K562 (cell line): ENCODE data around the gene ZNF581. TPM values are rescaled to one million over a fixed set of nuclear protein-coding genes. Genes with fewer than 3 reads are reported as not detected.

Experiments
- polyA plus RNA-seq, 8 experiments: library from polyadenylated mRNA; depleted of rRNA in 4 of 8; stranded (reverse) in 5 of 8; unstranded in 3 of 8; fragments of >200 nt; fragmentation: Nextera tagmentation in 2 of 8; fragmentation: Illumina TruSeq in 1 of 8; extraction: Ambion mirVana in 2 of 8; extraction: Trizol in 1 of 8; gene quantifications; 2 replicates each; pipeline versions ENCODE4 v1.2.1 to v1.2.3, GENCODE V29; 2011 to 2014; ENCODE audit warnings: inconsistent platforms in 1 of 8, missing spikeins in 1 of 8
- total RNA-seq, 7 experiments: library from RNA; depleted of rRNA in 6 of 7; stranded (reverse); fragments of >200 nt in 6 of 7; fragmentation: Illumina TruSeq in 2 of 7; extraction: Trizol in 2 of 7; gene quantifications; 2 replicates each; pipeline versions ENCODE4 v1.2.1 to v1.2.3, GENCODE V29; 2011 to 2021; ENCODE audit warnings: low replicate concordance in 1 of 7

Gene ZNF581
- total and polyA plus RNA-seq, 9 of the 15 experiments (the other 6 are each of a cell fraction or from before 2014, with no cell fraction given), result 2.4 to 39.4 (median 15.4) TPM

Other genes with a start within 250 kb of the ZNF581 start
Only the 7 nearest of the 23 such genes appear.
- gene ZNF524, start 43.4 kb upstream of the ZNF581 start, total RNA-seq (2014; rRNA removed), result 14.7 and 23.6 TPM in 2 replicates
- gene ZNF524, start 43.4 kb upstream of the ZNF581 start, total RNA-seq (2014; rRNA removed; fragmentation: Illumina TruSeq; extraction: Trizol), result 0.55 and 1.2 TPM in 2 replicates
- gene ZNF524, start 43.4 kb upstream of the ZNF581 start, total RNA-seq (2015; rRNA removed; fragmentation: Illumina TruSeq; extraction: Trizol), result 5.6 and 6.4 TPM in 2 replicates
- 15.6 and 16.7 TPM in 2 replicates for gene ZNF524, start 43.4 kb upstream of the ZNF581 start, total RNA-seq (2021)
- gene ZNF524, start 43.4 kb upstream of the ZNF581 start, polyA plus RNA-seq (2011; rRNA removed), result 2.9 and 3.7 TPM in 2 replicates
- 1.4 and 5.4 TPM in 2 replicates for gene ZNF524, start 43.4 kb upstream of the ZNF581 start, polyA plus RNA-seq (2014; fragmentation: Illumina TruSeq; extraction: Trizol)
- gene ZNF524, start 43.4 kb upstream of the ZNF581 start, polyA plus RNA-seq (2014; fragmentation: Nextera tagmentation; extraction: Ambion mirVana), result under 1 TPM; 0.08 to 0.10 TPM
- gene ZNF524, start 43.4 kb upstream of the ZNF581 start, polyA plus RNA-seq (2014; rRNA removed), result 13.1 and 14.4 TPM in 2 replicates
- 1.6 and 2.3 TPM in 2 replicates for gene ZNF865, start 38.0 kb upstream of the ZNF581 start, total RNA-seq (2014; rRNA removed)
- gene ZNF865, start 38.0 kb upstream of the ZNF581 start, total RNA-seq (2014; rRNA removed; fragmentation: Illumina TruSeq; extraction: Trizol), result 0.29 and 0.40 TPM in 2 replicates
- 1.4 and 1.5 TPM in 2 replicates for gene ZNF865, start 38.0 kb upstream of the ZNF581 start, total RNA-seq (2015; rRNA removed; fragmentation: Illumina TruSeq; extraction: Trizol)
- gene ZNF865, start 38.0 kb upstream of the ZNF581 start, total RNA-seq (2021), result 18.6 and 18.8 TPM in 2 replicates
- 1.2 and 1.5 TPM in 2 replicates for gene ZNF865, start 38.0 kb upstream of the ZNF581 start, polyA plus RNA-seq (2011; rRNA removed)
- gene ZNF865, start 38.0 kb upstream of the ZNF581 start, polyA plus RNA-seq (2014; fragmentation: Illumina TruSeq; extraction: Trizol), result 1.8 and 2.3 TPM in 2 replicates
- gene ZNF865, start 38.0 kb upstream of the ZNF581 start, polyA plus RNA-seq (2014; fragmentation: Nextera tagmentation; extraction: Ambion mirVana), result not detected
- gene ZNF865, start 38.0 kb upstream of the ZNF581 start, polyA plus RNA-seq (2014; rRNA removed), result 6.7 and 6.9 TPM in 2 replicates
- 2.0 and 3.8 TPM in 2 replicates for gene ZNF784, start 19.1 kb upstream of the ZNF581 start, total RNA-seq (2014; rRNA removed)
- gene ZNF784, start 19.1 kb upstream of the ZNF581 start, total RNA-seq (2014; rRNA removed; fragmentation: Illumina TruSeq; extraction: Trizol), result 1.6 TPM in 2 replicates
- 2.7 and 3.2 TPM in 2 replicates for gene ZNF784, start 19.1 kb upstream of the ZNF581 start, total RNA-seq (2015; rRNA removed; fragmentation: Illumina TruSeq; extraction: Trizol)
- gene ZNF784, start 19.1 kb upstream of the ZNF581 start, total RNA-seq (2021), result 4.6 and 6.1 TPM in 2 replicates
- gene ZNF784, start 19.1 kb upstream of the ZNF581 start, polyA plus RNA-seq (2011; rRNA removed), result 2.1 and 3.5 TPM in 2 replicates
- 4.1 and 5.1 TPM in 2 replicates for gene ZNF784, start 19.1 kb upstream of the ZNF581 start, polyA plus RNA-seq (2014; fragmentation: Illumina TruSeq; extraction: Trizol)
- under 1 TPM; 0.14 to 0.17 TPM for gene ZNF784, start 19.1 kb upstream of the ZNF581 start, polyA plus RNA-seq (2014; fragmentation: Nextera tagmentation; extraction: Ambion mirVana)
- gene ZNF784, start 19.1 kb upstream of the ZNF581 start, polyA plus RNA-seq (2014; rRNA removed), result 4.1 and 4.4 TPM in 2 replicates
- gene ZNF580, start 2.6 kb upstream of the ZNF581 start, total RNA-seq (2014; rRNA removed), result 13.9 and 24.4 TPM in 2 replicates
- 5.2 and 5.7 TPM in 2 replicates for gene ZNF580, start 2.6 kb upstream of the ZNF581 start, total RNA-seq (2014; rRNA removed; fragmentation: Illumina TruSeq; extraction: Trizol)
- 6.0 and 6.8 TPM in 2 replicates for gene ZNF580, start 2.6 kb upstream of the ZNF581 start, total RNA-seq (2015; rRNA removed; fragmentation: Illumina TruSeq; extraction: Trizol)
- 38.0 and 47.4 TPM in 2 replicates for gene ZNF580, start 2.6 kb upstream of the ZNF581 start, total RNA-seq (2021)
- gene ZNF580, start 2.6 kb upstream of the ZNF581 start, polyA plus RNA-seq (2011; rRNA removed), result 5.0 and 7.7 TPM in 2 replicates
- gene ZNF580, start 2.6 kb upstream of the ZNF581 start, polyA plus RNA-seq (2014; fragmentation: Illumina TruSeq; extraction: Trizol), result 12.7 and 15.5 TPM in 2 replicates
- 1 to 10 TPM; 2.3 to 3.9 TPM for gene ZNF580, start 2.6 kb upstream of the ZNF581 start, polyA plus RNA-seq (2014; fragmentation: Nextera tagmentation; extraction: Ambion mirVana)
- 25.2 and 30.8 TPM in 2 replicates for gene ZNF580, start 2.6 kb upstream of the ZNF581 start, polyA plus RNA-seq (2014; rRNA removed)
- 17.8 and 21.9 TPM in 2 replicates for gene CCDC106, start 4.6 kb downstream of the ZNF581 start, total RNA-seq (2014; rRNA removed)
- gene CCDC106, start 4.6 kb downstream of the ZNF581 start, total RNA-seq (2014; rRNA removed; fragmentation: Illumina TruSeq; extraction: Trizol), result 4.2 and 7.0 TPM in 2 replicates
- gene CCDC106, start 4.6 kb downstream of the ZNF581 start, total RNA-seq (2015; rRNA removed; fragmentation: Illumina TruSeq; extraction: Trizol), result 12.2 and 14.3 TPM in 2 replicates
- 27.5 and 28.2 TPM in 2 replicates for gene CCDC106, start 4.6 kb downstream of the ZNF581 start, total RNA-seq (2021)
- gene CCDC106, start 4.6 kb downstream of the ZNF581 start, polyA plus RNA-seq (2011; rRNA removed), result 7.6 and 11.2 TPM in 2 replicates
- 19.1 and 21.9 TPM in 2 replicates for gene CCDC106, start 4.6 kb downstream of the ZNF581 start, polyA plus RNA-seq (2014; fragmentation: Illumina TruSeq; extraction: Trizol)
- gene CCDC106, start 4.6 kb downstream of the ZNF581 start, polyA plus RNA-seq (2014; fragmentation: Nextera tagmentation; extraction: Ambion mirVana), result under 1 TPM in 1 of 2 experiments, not detected in 1; 0.10 TPM
- gene CCDC106, start 4.6 kb downstream of the ZNF581 start, polyA plus RNA-seq (2014; rRNA removed), result 24.1 and 25.9 TPM in 2 replicates
- gene U2AF2, start 11.4 kb downstream of the ZNF581 start, total RNA-seq (2014; rRNA removed), result 279 and 332 TPM in 2 replicates
- 36.8 and 58.9 TPM in 2 replicates for gene U2AF2, start 11.4 kb downstream of the ZNF581 start, total RNA-seq (2014; rRNA removed; fragmentation: Illumina TruSeq; extraction: Trizol)
- gene U2AF2, start 11.4 kb downstream of the ZNF581 start, total RNA-seq (2015; rRNA removed; fragmentation: Illumina TruSeq; extraction: Trizol), result 157 and 162 TPM in 2 replicates
- 304 and 321 TPM in 2 replicates for gene U2AF2, start 11.4 kb downstream of the ZNF581 start, total RNA-seq (2021)
- gene U2AF2, start 11.4 kb downstream of the ZNF581 start, polyA plus RNA-seq (2011; rRNA removed), result 144 and 156 TPM in 2 replicates
- 169 and 224 TPM in 2 replicates for gene U2AF2, start 11.4 kb downstream of the ZNF581 start, polyA plus RNA-seq (2014; fragmentation: Illumina TruSeq; extraction: Trizol)
- gene U2AF2, start 11.4 kb downstream of the ZNF581 start, polyA plus RNA-seq (2014; fragmentation: Nextera tagmentation; extraction: Ambion mirVana), result 1 to 10 TPM; 3.0 to 4.4 TPM
- 277 and 331 TPM in 2 replicates for gene U2AF2, start 11.4 kb downstream of the ZNF581 start, polyA plus RNA-seq (2014; rRNA removed)
- 25.4 and 33.8 TPM in 2 replicates for gene EPN1, start 31.6 kb downstream of the ZNF581 start, total RNA-seq (2014; rRNA removed)
- 5.1 and 6.4 TPM in 2 replicates for gene EPN1, start 31.6 kb downstream of the ZNF581 start, total RNA-seq (2014; rRNA removed; fragmentation: Illumina TruSeq; extraction: Trizol)
- 12.7 and 14.6 TPM in 2 replicates for gene EPN1, start 31.6 kb downstream of the ZNF581 start, total RNA-seq (2015; rRNA removed; fragmentation: Illumina TruSeq; extraction: Trizol)
- gene EPN1, start 31.6 kb downstream of the ZNF581 start, total RNA-seq (2021), result 138 and 142 TPM in 2 replicates
- 11.3 and 22.8 TPM in 2 replicates for gene EPN1, start 31.6 kb downstream of the ZNF581 start, polyA plus RNA-seq (2011; rRNA removed)
- gene EPN1, start 31.6 kb downstream of the ZNF581 start, polyA plus RNA-seq (2014; fragmentation: Illumina TruSeq; extraction: Trizol), result 14.9 and 33.1 TPM in 2 replicates
- under 1 TPM; 0.08 to 0.15 TPM for gene EPN1, start 31.6 kb downstream of the ZNF581 start, polyA plus RNA-seq (2014; fragmentation: Nextera tagmentation; extraction: Ambion mirVana)
- gene EPN1, start 31.6 kb downstream of the ZNF581 start, polyA plus RNA-seq (2014; rRNA removed), result 44.7 and 47.2 TPM in 2 replicates